Ovary (tissue), 3 donors: Measurements from ENCODE around the gene KMT2B.

ENCODE experiments used
- CTCF ChIP-seq, 3 donors: fragments of 450-650 bp in 2 of 3; fragments of 200-600 bp in 1 of 3; IDR thresholded peaks; one replicate each; pipeline versions ENCODE4 v1.5.1 to v1.8.0; 2016 to 2022; ENCODE audit warnings: antibody characterized with exemption in 3 of 3, mild to moderate bottlenecking in 1 of 3
- EP300 ChIP-seq: sonication (generic); formaldehyde crosslinking; IDR thresholded peaks from one replicate; pipeline ENCODE4 v1.6.1; 2017; ENCODE audit warnings: antibody characterized with exemption
- POLR2A ChIP-seq: fragments of 450-650 bp; IDR thresholded peaks from one replicate; pipeline ENCODE4 v1.6.1; 2017; ENCODE audit warnings: antibody characterized with exemption, mild to moderate bottlenecking, moderate library complexity
- donor health status: DM: no; HTN: no; CAD: no.

DNA sequence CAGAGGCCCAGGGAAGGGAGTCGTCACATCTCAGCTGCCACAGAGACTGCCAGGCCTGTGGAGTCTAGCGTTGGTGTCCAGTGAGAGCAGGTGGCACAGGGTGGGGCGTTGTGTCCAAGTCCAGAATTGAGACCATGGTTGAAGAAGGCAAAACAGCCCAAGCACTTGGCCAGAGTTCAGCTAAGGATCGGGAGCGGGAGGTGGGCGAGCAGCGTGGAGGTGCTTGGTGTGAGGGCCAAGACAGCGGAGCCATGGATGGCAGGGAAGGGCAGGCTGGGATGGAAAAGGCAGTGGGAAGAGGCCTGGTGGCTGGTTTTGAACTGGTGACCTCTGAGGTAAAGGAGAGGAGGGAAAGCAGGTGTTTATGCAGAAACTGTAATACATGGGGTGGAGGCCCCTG lies 16.5 kb downstream of the KMT2B start:
- TF ChIP-seq CTCF (IDR thresholded peaks at IDR 0.05) (no peak), EP300 (no peak), POLR2A (no peak)
